MCF 10A (cell line): ENCODE data around the gene DCBLD1. TPM values are rescaled to one million over a fixed set of nuclear protein-coding genes. Genes with fewer than 3 reads are reported as not detected.

Experiments
- BruUV-seq: library from RNA; stranded (reverse); fragments of 400-500 nt; replicated peaks from 2 replicates; lab custom pipeline; 2021; lab: Mats Ljungman, UMichigan
- CTCF ChIA-PET: fragments of 300-600 bp; sonication (Branson Sonifier 250); formaldehyde crosslinking; extraction: SDS; loops from one replicate; lab custom pipeline; 2021; ENCODE audit warnings: antibody characterized with exemption, inconsistent platforms; lab: Yijun Ruan, JAX
- POLR2A ChIA-PET: fragments of 300-600, 350-650 bp; sonication (Branson Sonifier 250); formaldehyde crosslinking; extraction: SDS; loops from one replicate; lab custom pipeline; 2020; ENCODE audit warnings: antibody characterized with exemption, inconsistent platforms; lab: Yijun Ruan, JAX
- DNase-seq: peaks from one replicate; pipeline ENCODE4 v3.0.0-alpha.2; 2018; ENCODE audit not compliant: unreplicated experiment
- H3K27ac Mint-ChIP-seq: one replicate; pipeline ENCODE4 v1.8.0; 2022; ENCODE audit warnings: mild to moderate bottlenecking, low read depth, mixed read lengths; ENCODE audit not compliant: unreplicated experiment
- H3K27me3 Mint-ChIP-seq: one replicate; pipeline ENCODE4 v1.8.0; 2022; ENCODE audit warnings: mixed read lengths; ENCODE audit not compliant: insufficient read depth, unreplicated experiment
- H3K36me3 Mint-ChIP-seq: one replicate; pipeline ENCODE4 v1.8.0; 2022; ENCODE audit warnings: mild to moderate bottlenecking, moderate library complexity, mixed read lengths; ENCODE audit not compliant: insufficient read depth, unreplicated experiment
- H3K4me1 Mint-ChIP-seq: one replicate; pipeline ENCODE4 v1.8.0; 2022; ENCODE audit warnings: mixed read lengths; ENCODE audit not compliant: insufficient read depth, unreplicated experiment
- H3K4me3 Mint-ChIP-seq: one replicate; pipeline ENCODE4 v1.8.0; 2022; ENCODE audit warnings: mild to moderate bottlenecking, moderate library complexity, mixed read lengths; ENCODE audit not compliant: unreplicated experiment
- H3K9me3 Mint-ChIP-seq: one replicate; pipeline ENCODE4 v1.8.0; 2022; ENCODE audit warnings: mixed read lengths; ENCODE audit not compliant: unreplicated experiment
- intact Hi-C: fragments of 100-400 bp; cut with micrococcal nuclease; formaldehyde crosslinking; loops from 2 replicates; pipeline ENCODE4 v1.14.1; 2022
- total RNA-seq: library from RNA; stranded (reverse); gene quantifications from 2 replicates; pipeline ENCODE4 v1.2.3, GENCODE V29; 2022
- TF ChIP-seq, protein P1 (sequence below): fragments of 200-600 bp; IDR thresholded peaks from one replicate; pipeline ENCODE4 v1.8.0; 2022; ENCODE audit warnings: antibody characterized with exemption, mild to moderate bottlenecking; ENCODE audit not compliant: unreplicated experiment

DCBLD1 gene
- total RNA-seq, 1 experiment from 2014 or later: 25.4 TPM

DNA sequence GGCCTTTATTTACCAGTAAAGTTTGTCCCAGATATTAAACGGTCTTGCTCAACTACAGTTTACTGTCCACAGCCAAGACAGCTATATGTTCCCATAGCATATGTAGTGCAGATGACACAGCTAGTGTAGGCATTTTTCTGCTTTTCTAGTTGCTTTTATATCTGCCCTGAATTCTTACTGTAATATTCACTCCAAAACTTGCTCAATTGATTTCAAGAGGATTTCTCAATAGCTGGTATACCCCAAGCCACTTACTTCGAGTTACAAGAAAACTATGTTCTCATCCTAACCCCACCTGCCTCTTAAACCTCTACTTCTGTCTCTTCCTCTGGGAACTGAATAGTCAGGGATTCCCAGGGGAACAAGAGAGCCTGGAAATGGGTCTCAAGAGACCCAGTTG, 37.9 kb upstream of the DCBLD1 start:
- H3K4me1 Mint-ChIP-seq: peaks cover 57% of the 10 kb centered on the region
- BruUV-seq: no TSS peak
- POLR2A ChIA-PET: interaction anchor here (0.8 to 8.9 kb wide), 10 partner anchors 9 to 232 kb away, joined by 3 to 222 read pairs (median 4); partner anchors contain the start of genes DCBLD1, GOPC and ROS1

DNA sequence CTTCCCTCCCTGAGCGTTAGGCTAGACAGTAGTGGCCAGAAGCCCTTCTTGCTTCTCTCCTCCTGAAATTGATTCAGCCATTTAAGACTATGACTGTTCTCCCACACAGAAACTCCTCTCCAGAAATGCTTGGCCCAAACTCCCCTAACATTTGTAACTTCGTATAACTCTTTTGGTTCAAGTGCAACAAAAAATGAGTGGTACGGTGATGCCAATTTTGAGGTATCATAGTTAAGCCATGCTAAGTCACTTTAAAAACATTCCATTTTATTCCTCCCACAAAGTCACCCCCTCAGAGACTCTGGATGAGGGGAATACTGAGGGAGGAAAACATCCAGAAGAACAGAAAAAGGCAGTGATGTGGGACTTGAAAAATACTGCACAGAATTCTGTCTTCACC, 35.6 kb upstream of the DCBLD1 start:
- no TSS peak for BruUV-seq
- ChIA-PET CTCF (interaction anchor here (1.1 to 4.0 kb wide), 5 partner anchors 21 to 158 kb away, joined by 3 to 25 read pairs (median 4); partner anchors contain the start of gene ROS1), POLR2A (interaction anchor here (0.7 to 1.2 kb wide), 3 partner anchors 37 to 154 kb away, joined by 3 to 4 read pairs (median 3); no protein-coding TSS in a partner anchor)
- Mint-ChIP-seq H3K9me3 (no peaks in the 10 kb centered on the region), H3K27me3 (no peaks in the 10 kb centered on the region), H3K36me3 (peaks cover 6% of the 10 kb centered on the region), H3K27ac (peak overlapping the region; percentile 82), H3K4me1 (peaks cover 58% of the 10 kb centered on the region), H3K4me3 (no peak overlapping the region)
- intact Hi-C loops: loop anchor here (10.0 kb wide), 1 partner anchor 228 kb away; the partner anchor contains the start of gene NUS1
- TF ChIP-seq, protein P1, sequence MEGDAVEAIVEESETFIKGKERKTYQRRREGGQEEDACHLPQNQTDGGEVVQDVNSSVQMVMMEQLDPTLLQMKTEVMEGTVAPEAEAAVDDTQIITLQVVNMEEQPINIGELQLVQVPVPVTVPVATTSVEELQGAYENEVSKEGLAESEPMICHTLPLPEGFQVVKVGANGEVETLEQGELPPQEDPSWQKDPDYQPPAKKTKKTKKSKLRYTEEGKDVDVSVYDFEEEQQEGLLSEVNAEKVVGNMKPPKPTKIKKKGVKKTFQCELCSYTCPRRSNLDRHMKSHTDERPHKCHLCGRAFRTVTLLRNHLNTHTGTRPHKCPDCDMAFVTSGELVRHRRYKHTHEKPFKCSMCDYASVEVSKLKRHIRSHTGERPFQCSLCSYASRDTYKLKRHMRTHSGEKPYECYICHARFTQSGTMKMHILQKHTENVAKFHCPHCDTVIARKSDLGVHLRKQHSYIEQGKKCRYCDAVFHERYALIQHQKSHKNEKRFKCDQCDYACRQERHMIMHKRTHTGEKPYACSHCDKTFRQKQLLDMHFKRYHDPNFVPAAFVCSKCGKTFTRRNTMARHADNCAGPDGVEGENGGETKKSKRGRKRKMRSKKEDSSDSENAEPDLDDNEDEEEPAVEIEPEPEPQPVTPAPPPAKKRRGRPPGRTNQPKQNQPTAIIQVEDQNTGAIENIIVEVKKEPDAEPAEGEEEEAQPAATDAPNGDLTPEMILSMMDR: no peak
- no peak for DNase-seq

More for the DNA sequence above, 37.9 kb upstream of the DCBLD1 start:
- peak; percentile 90 for DNase-seq
- Mint-ChIP-seq H3K4me3 (no peak overlapping the region), H3K27me3 (no peaks in the 10 kb centered on the region), H3K36me3 (peaks cover 22% of the 10 kb centered on the region), H3K27ac (peak overlapping the region; percentile 86), H3K9me3 (peaks cover 3% of the 10 kb centered on the region)
- TF ChIP-seq, protein P1: no peak
- intact Hi-C loops: loop anchor here (10.0 kb wide), 1 partner anchor 230 kb away; the partner anchor contains the start of gene NUS1
- CTCF ChIA-PET: interaction anchor here (0.8 to 3.2 kb wide), 11 partner anchors 8 to 160 kb away, joined by 3 to 14 read pairs (median 5); partner anchors contain the start of gene ROS1

DNA sequence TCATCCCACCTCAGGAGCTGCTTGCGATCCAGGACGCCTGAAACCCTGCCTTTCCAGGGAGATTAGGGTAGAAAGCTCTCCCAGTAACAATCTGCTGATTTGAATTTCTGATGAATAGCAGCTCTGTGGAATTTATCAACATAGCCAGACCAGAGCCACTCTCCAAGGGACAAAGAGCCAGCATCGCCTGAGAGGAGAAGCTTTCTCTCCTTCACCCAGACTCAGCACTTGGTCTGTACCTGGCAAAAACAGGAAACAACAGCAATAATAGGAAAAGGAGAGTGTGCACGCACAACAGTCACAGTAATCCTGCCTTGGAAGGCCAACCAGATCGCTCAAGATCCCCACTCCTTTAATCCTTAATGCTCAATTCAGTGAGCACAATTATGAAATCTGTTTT, 34.5 kb upstream of the DCBLD1 start:
- intact Hi-C loops: loop anchor here (1.0 to 10.0 kb wide), 2 partner anchors 23 to 227 kb away; partner anchors contain the start of genes NUS1 and ROS1
- peaks cover 54% of the 10 kb centered on the region for H3K4me1 Mint-ChIP-seq
- TF ChIP-seq, protein P1: no peak
- H3K36me3 Mint-ChIP-seq: peaks cover 12% of the 10 kb centered on the region
- DNase-seq: peak; percentile 26
- BruUV-seq: no TSS peak
- H3K4me3 Mint-ChIP-seq: no peak overlapping the region
- POLR2A ChIA-PET: interaction anchor here (0.8 to 4.0 kb wide), 16 partner anchors 10 to 155 kb away, joined by 3 to 69 read pairs (median 4); partner anchors contain the start of genes DCBLD1, GOPC and ROS1
- no peaks in the 10 kb centered on the region for H3K27me3 Mint-ChIP-seq
- peak overlapping the region; percentile 82 for H3K27ac Mint-ChIP-seq
- H3K9me3 Mint-ChIP-seq: no peaks in the 10 kb centered on the region
- CTCF ChIA-PET: interaction anchor here (0.6 to 5.4 kb wide), 14 partner anchors 22 to 156 kb away, joined by 3 to 98 read pairs (median 9); partner anchors contain the start of gene ROS1
